Brain microvascular endothelial cell (primary cell): ENCODE results near the gene MFSD6L.
A peak's percentile ranks its signal among the peaks of the same experiment; 100 is the strongest.

Experiments
- DNase-seq: peaks from one replicate; pipeline ENCODE4 v3.0.0-alpha.2; 2020
- H3K27ac ChIP-seq: fragments of 250-450 bp; sonication (Bioruptor Pico); 2 replicates; pipeline ENCODE4 v1.5.1; 2020; ENCODE audit warnings: mild to moderate bottlenecking, moderate library complexity
- H3K27me3 ChIP-seq: fragments of 250-450 bp; sonication (Bioruptor Pico); replicated peaks from 2 replicates; pipeline ENCODE4 v1.5.1; 2020; ENCODE audit warnings: mild to moderate bottlenecking
- H3K36me3 ChIP-seq: fragments of 250-450 bp; sonication (Bioruptor Pico); replicated peaks from 2 replicates; pipeline ENCODE4 v1.5.1; 2020; ENCODE audit warnings: mild to moderate bottlenecking
- H3K4me3 ChIP-seq: 2 replicates; pipeline ENCODE4 v1.5.1; 2011; ENCODE audit warnings: low read depth, mild to moderate bottlenecking, control low read depth, low read length, moderate library complexity
- CTCF ChIP-seq: IDR thresholded peaks from 2 replicates; pipeline ENCODE4 v1.5.1; 2011; ENCODE audit warnings: low read depth, mild to moderate bottlenecking, moderate library complexity, low read length, control low read depth, inconsistent platforms; ENCODE audit errors: missing control alignments
- in situ Hi-C: cut with HindIII; loops from 2 replicates; pipeline ENCODE4 v1.10.0; 2017; ENCODE audit warnings: low sequenced_read_pairs, low pct_ligation_motif_present

MFSD6L gene

GRCh38 chr17:8785547-8786413, 13.4 kb downstream of the MFSD6L start:
- Histone ChIP-seq H3K4me3 (no peak overlapping the region), H3K27me3 (no peaks in the 10 kb centered on the region), H3K36me3 (no peaks in the 10 kb centered on the region), H3K27ac (no peak overlapping the region)
- peak; percentile 67 for DNase-seq
- peak; percentile 93 for TF ChIP-seq CTCF
- in situ Hi-C loops: no loop called here

GRCh38 chr17:8782176-8782575, 17.0 kb downstream of the MFSD6L start:
- Histone ChIP-seq H3K4me3 (no peak overlapping the region), H3K27me3 (no peaks in the 10 kb centered on the region), H3K36me3 (no peaks in the 10 kb centered on the region), H3K27ac (no peak overlapping the region)
- DNase-seq: no peak
- TF ChIP-seq CTCF: no peak
- in situ Hi-C loops: no loop called here

- Histone ChIP-seq H3K36me3 (no peaks in the 10 kb centered on the region), H3K27ac (no peak overlapping the region), H3K4me3 (no peak overlapping the region), H3K27me3 (no peaks in the 10 kb centered on the region)
- no peak for TF ChIP-seq CTCF
- in situ Hi-C loops: no loop called here
- DNase-seq: no peak
Measured at GRCh38 chr17:8781776-8782175, 17.4 kb downstream of the MFSD6L start.

GRCh38 chr17:8776881-8777280, 22.3 kb downstream of the MFSD6L start:
- DNase-seq: no peak
- Histone ChIP-seq H3K27me3 (no peaks in the 10 kb centered on the region), H3K27ac (no peak overlapping the region), H3K4me3 (no peak overlapping the region), H3K36me3 (no peaks in the 10 kb centered on the region)
- in situ Hi-C loops: no loop called here
- TF ChIP-seq CTCF: no peak

GRCh38 chr17:8776248-8776647, 22.9 kb downstream of the MFSD6L start:
- no peak for DNase-seq
- H3K36me3 ChIP-seq: no peaks in the 10 kb centered on the region
- no peaks in the 10 kb centered on the region for H3K27me3 ChIP-seq
- no peak overlapping the region for H3K4me3 ChIP-seq
- in situ Hi-C loops: no loop called here
- no peak overlapping the region for H3K27ac ChIP-seq
- TF ChIP-seq CTCF: no peak

GRCh38 chr17:8766731-8767130, 32.4 kb downstream of the MFSD6L start:
- H3K36me3 ChIP-seq: no peaks in the 10 kb centered on the region
- TF ChIP-seq CTCF: no peak
- no peak for DNase-seq
- no peak overlapping the region for H3K27ac ChIP-seq
- H3K4me3 ChIP-seq: no peak overlapping the region
- no peaks in the 10 kb centered on the region for H3K27me3 ChIP-seq
- in situ Hi-C loops: no loop called here
